ENCODE data around the gene PAGE3. TPM values are rescaled to one million over a fixed set of nuclear protein-coding genes. Genes with fewer than 3 reads are reported as not detected.

Gene PAGE3
- total and polyA plus RNA-seq, 9 of the 15 experiments (the other 6 are each of a cell fraction or from before 2014, with no cell fraction given), result not detected

- peak in 1 of 4 experiments; percentile 6 for DNase-seq (ENCODE audit: extremely low read depth in 1 of 4, low spot score in 3 of 4)
- Histone ChIP-seq H3K9me3 (replicated peaks; ENCODE audit: control insufficient read depth, insufficient read depth, low read depth, low read length) (no peaks in the 10 kb centered on the region), H3K4me3 (no peak overlapping the region), H3K36me3 (ENCODE audit: control insufficient read depth, insufficient read depth, low read length) (no peaks in the 10 kb centered on the region), H3K27ac (ENCODE audit: extremely low read depth, low read depth, low read length) (no peak overlapping the region), H3K27me3 (ENCODE audit: control insufficient read depth in 2 of 2, insufficient read depth in 2 of 2, low read length in 2 of 2) (no peaks in the 10 kb centered on the region), H3K4me1 (replicated peaks in 1 of 2; ENCODE audit: control insufficient read depth in 2 of 2, insufficient read depth in 2 of 2, low read length in 2 of 2) (no peaks in the 10 kb centered on the region; a peak in 1 of 5 replicates), H2AFZ (ENCODE audit: low read depth, low read length) (peak overlapping the region; percentile 25; the same call in 1 of the 2 replicates), H3K79me2 (ENCODE audit: control insufficient read depth, insufficient read depth, low read length) (no peaks in the 10 kb centered on the region), H3K9me1 (ENCODE audit: control insufficient read depth, insufficient read depth, low read length) (no peaks in the 10 kb centered on the region), H3K4me2 (ENCODE audit: insufficient read depth, low read length) (no peak overlapping the region), H3K9ac (ENCODE audit: insufficient read depth in 1 of 2, low read depth in 2 of 2, low read length in 2 of 2) (no peak overlapping the region), H4K20me1 (replicated peaks; ENCODE audit: control insufficient read depth, insufficient read depth, low read length) (no peaks in the 10 kb centered on the region)
- POLR2A ChIA-PET, result no interaction called here
- CTCF ChIA-PET (ENCODE audit: low intra/inter-chr PET ratio), result no interaction called here
- BruUV-seq (replicated peaks), result no TSS peak
- intact Hi-C loops (cut with micrococcal nuclease), result no loop called here
- 12% methylated on average over 13 of the region's 13 CpGs for WGBS (ENCODE audit: insufficient coverage, low coverage, missing lambda C conversion rate)
- no peak for ATAC-seq
- in situ Hi-C loops (cut with MboI), result no loop called here
- no peak for FAIRE-seq
- TF ChIP-seq SMARCC2 (IDR thresholded peaks at IDR 0.05; ENCODE audit: low read depth) (no peak), HOXB6 (CRISPR knock-in tag; IDR thresholded peaks at IDR 0.05; ENCODE audit: borderline replicate concordance) (no peak), ZNF586 (CRISPR knock-in tag; conservative IDR thresholded peaks at IDR 0.05) (no peak), TAF15 (IDR thresholded peaks at IDR 0.05; ENCODE audit: low read depth, low read length) (no peak), PHB (CRISPR knock-in tag; IDR thresholded peaks at IDR 0.05) (no peak), TAL1 (IDR thresholded peaks at IDR 0.05) (no peak)
- TF ChIP-seq, protein P1, sequence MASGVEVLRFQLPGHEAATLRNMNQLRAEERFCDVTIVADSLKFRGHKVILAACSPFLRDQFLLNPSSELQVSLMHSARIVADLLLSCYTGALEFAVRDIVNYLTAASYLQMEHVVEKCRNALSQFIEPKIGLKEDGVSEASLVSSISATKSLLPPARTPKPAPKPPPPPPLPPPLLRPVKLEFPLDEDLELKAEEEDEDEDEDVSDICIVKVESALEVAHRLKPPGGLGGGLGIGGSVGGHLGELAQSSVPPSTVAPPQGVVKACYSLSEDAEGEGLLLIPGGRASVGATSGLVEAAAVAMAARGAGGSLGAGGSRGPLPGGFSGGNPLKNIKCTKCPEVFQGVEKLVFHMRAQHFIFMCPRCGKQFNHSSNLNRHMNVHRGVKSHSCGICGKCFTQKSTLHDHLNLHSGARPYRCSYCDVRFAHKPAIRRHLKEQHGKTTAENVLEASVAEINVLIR (CRISPR knock-in tag; IDR thresholded peaks at IDR 0.05), result no peak
- TF ChIP-seq, protein P2, sequence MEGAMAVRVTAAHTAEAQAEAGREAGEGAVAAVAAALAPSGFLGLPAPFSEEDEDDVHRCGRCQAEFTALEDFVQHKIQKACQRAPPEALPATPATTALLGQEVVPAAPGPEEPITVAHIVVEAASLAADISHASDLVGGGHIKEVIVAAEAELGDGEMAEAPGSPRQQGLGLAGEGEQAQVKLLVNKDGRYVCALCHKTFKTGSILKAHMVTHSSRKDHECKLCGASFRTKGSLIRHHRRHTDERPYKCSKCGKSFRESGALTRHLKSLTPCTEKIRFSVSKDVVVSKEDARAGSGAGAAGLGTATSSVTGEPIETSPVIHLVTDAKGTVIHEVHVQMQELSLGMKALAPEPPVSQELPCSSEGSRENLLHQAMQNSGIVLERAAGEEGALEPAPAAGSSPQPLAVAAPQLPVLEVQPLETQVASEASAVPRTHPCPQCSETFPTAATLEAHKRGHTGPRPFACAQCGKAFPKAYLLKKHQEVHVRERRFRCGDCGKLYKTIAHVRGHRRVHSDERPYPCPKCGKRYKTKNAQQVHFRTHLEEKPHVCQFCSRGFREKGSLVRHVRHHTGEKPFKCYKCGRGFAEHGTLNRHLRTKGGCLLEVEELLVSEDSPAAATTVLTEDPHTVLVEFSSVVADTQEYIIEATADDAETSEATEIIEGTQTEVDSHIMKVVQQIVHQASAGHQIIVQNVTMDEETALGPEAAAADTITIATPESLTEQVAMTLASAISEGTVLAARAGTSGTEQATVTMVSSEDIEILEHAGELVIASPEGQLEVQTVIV (CRISPR knock-in tag; IDR thresholded peaks at IDR 0.05; ENCODE audit: borderline replicate concordance), result no peak
- TF ChIP-seq, protein P3, sequence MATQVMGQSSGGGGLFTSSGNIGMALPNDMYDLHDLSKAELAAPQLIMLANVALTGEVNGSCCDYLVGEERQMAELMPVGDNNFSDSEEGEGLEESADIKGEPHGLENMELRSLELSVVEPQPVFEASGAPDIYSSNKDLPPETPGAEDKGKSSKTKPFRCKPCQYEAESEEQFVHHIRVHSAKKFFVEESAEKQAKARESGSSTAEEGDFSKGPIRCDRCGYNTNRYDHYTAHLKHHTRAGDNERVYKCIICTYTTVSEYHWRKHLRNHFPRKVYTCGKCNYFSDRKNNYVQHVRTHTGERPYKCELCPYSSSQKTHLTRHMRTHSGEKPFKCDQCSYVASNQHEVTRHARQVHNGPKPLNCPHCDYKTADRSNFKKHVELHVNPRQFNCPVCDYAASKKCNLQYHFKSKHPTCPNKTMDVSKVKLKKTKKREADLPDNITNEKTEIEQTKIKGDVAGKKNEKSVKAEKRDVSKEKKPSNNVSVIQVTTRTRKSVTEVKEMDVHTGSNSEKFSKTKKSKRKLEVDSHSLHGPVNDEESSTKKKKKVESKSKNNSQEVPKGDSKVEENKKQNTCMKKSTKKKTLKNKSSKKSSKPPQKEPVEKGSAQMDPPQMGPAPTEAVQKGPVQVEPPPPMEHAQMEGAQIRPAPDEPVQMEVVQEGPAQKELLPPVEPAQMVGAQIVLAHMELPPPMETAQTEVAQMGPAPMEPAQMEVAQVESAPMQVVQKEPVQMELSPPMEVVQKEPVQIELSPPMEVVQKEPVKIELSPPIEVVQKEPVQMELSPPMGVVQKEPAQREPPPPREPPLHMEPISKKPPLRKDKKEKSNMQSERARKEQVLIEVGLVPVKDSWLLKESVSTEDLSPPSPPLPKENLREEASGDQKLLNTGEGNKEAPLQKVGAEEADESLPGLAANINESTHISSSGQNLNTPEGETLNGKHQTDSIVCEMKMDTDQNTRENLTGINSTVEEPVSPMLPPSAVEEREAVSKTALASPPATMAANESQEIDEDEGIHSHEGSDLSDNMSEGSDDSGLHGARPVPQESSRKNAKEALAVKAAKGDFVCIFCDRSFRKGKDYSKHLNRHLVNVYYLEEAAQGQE (IDR thresholded peaks at IDR 0.05; ENCODE audit: borderline replicate concordance), result 0 out of 2 replicates have a peak, but pooled peaks have one; percentile 3
- TF ChIP-seq, protein P3 (CRISPR knock-in tag; IDR thresholded peaks at IDR 0.05; ENCODE audit: low read depth), result no peak
Observed at GRCh38 chrX:55210931-55211677, 53.6 kb downstream of the PAGE3 start.
